Measurements from ENCODE around the gene MAOA.
"Not testable (repeated sequence)": the region's sequence is repeated elsewhere in the genome, so short reads cannot be mapped to it uniquely, and the experiment has no call there.

The MAOA gene

GRCh38 chrX:43656005-43656494 is at the start of gene MAOA:
Gene MAOA, plus strand, starts transcription at chrX:43656299. Its CDS starts 43 bp downstream, at chrX:43656342.
- Mint-ChIP-seq H3K27ac (no peak within 1 kb of the TSS), H3K27me3 (peaks cover 6% of the 10 kb centered on the region), H3K4me1 (peaks cover 9% of the 10 kb centered on the region), H3K9me3 (no peaks in the 10 kb centered on the region), H3K4me3 (peak within 1 kb of the TSS; percentile 81), H3K36me3 (ENCODE audit: low read depth) (no peaks in the 10 kb centered on the region)
- no peak for ATAC-seq
- peak; percentile 14 for DNase-seq

- no peak overlapping the region for H3K27ac Mint-ChIP-seq
- no peaks in the 10 kb centered on the region for H3K9me3 Mint-ChIP-seq
- H3K27me3 Mint-ChIP-seq: peaks cover 11% of the 10 kb centered on the region
- ATAC-seq (no peak), DNase-seq (no peak)
- no peak overlapping the region for H3K4me3 Mint-ChIP-seq
- H3K36me3 Mint-ChIP-seq (ENCODE audit: low read depth): no peaks in the 10 kb centered on the region
- no peaks in the 10 kb centered on the region for H3K4me1 Mint-ChIP-seq
Measured at GRCh38 chrX:43612400-43612799, 43.7 kb upstream of the MAOA start.

GRCh38 chrX:43615660-43616059 is 40.4 kb upstream of the MAOA start:
- H3K4me1 Mint-ChIP-seq: no peaks in the 10 kb centered on the region
- peaks cover 11% of the 10 kb centered on the region for H3K27me3 Mint-ChIP-seq
- no peaks in the 10 kb centered on the region for H3K9me3 Mint-ChIP-seq
- DNase-seq (no peak), ATAC-seq (no peak)
- H3K4me3 Mint-ChIP-seq: no peak overlapping the region
- H3K36me3 Mint-ChIP-seq (ENCODE audit: low read depth): no peaks in the 10 kb centered on the region
- no peak overlapping the region for H3K27ac Mint-ChIP-seq

- Mint-ChIP-seq H3K9me3 (no peaks in the 10 kb centered on the region), H3K4me1 (peaks cover 2% of the 10 kb centered on the region), H3K27me3 (peaks cover 9% of the 10 kb centered on the region), H3K36me3 (ENCODE audit: low read depth) (no peaks in the 10 kb centered on the region), H3K4me3 (no peak overlapping the region), H3K27ac (no peak overlapping the region)
- DNase-seq (no peak), ATAC-seq (no peak)
Measured at GRCh38 chrX:43618366-43619205, 37.5 kb upstream of the MAOA start.

- H3K9me3 Mint-ChIP-seq; H3K4me3 Mint-ChIP-seq; DNase-seq; H3K36me3 Mint-ChIP-seq (ENCODE audit: low read depth); H3K27me3 Mint-ChIP-seq; H3K27ac Mint-ChIP-seq; ATAC-seq; H3K4me1 Mint-ChIP-seq: not testable (repeated sequence)
Measured at GRCh38 chrX:43619861-43620260, 36.2 kb upstream of the MAOA start.

- Mint-ChIP-seq H3K36me3 (ENCODE audit: low read depth) (no peaks in the 10 kb centered on the region), H3K27ac (no peak overlapping the region), H3K27me3 (peaks cover 2% of the 10 kb centered on the region), H3K9me3 (no peaks in the 10 kb centered on the region), H3K4me3 (no peak overlapping the region), H3K4me1 (peaks cover 4% of the 10 kb centered on the region)
- ATAC-seq (no peak), DNase-seq (no peak)
Measured at GRCh38 chrX:43627147-43627546, 29.0 kb upstream of the MAOA start.

- Mint-ChIP-seq H3K27me3 (peaks cover 2% of the 10 kb centered on the region), H3K27ac (no peak overlapping the region), H3K9me3 (no peaks in the 10 kb centered on the region), H3K4me3 (no peak overlapping the region), H3K4me1 (peaks cover 4% of the 10 kb centered on the region), H3K36me3 (ENCODE audit: low read depth) (no peaks in the 10 kb centered on the region)
- DNase-seq (no peak), ATAC-seq (no peak)
Measured at GRCh38 chrX:43627669-43628068, 28.4 kb upstream of the MAOA start.

- Mint-ChIP-seq H3K9me3 (no peaks in the 10 kb centered on the region), H3K4me1 (peaks cover 2% of the 10 kb centered on the region), H3K27me3 (peaks cover 2% of the 10 kb centered on the region), H3K36me3 (ENCODE audit: low read depth) (no peaks in the 10 kb centered on the region), H3K4me3 (no peak overlapping the region), H3K27ac (no peak overlapping the region)
- DNase-seq (no peak), ATAC-seq (no peak)
Measured at GRCh38 chrX:43629229-43629628, 26.9 kb upstream of the MAOA start.

GRCh38 chrX:43631841-43632240 is 24.3 kb upstream of the MAOA start:
- DNase-seq (no peak), ATAC-seq (no peak)
- Mint-ChIP-seq H3K9me3 (no peaks in the 10 kb centered on the region), H3K4me3 (no peak overlapping the region), H3K27me3 (peaks cover 2% of the 10 kb centered on the region), H3K4me1 (peaks cover 2% of the 10 kb centered on the region), H3K27ac (no peak overlapping the region), H3K36me3 (ENCODE audit: low read depth) (no peaks in the 10 kb centered on the region)

GRCh38 chrX:43633081-43633480 is 23.0 kb upstream of the MAOA start:
- no peak for ATAC-seq
- Mint-ChIP-seq H3K9me3 (no peaks in the 10 kb centered on the region), H3K4me1 (no peaks in the 10 kb centered on the region), H3K4me3 (no peak overlapping the region), H3K36me3 (ENCODE audit: low read depth) (no peaks in the 10 kb centered on the region), H3K27ac (no peak overlapping the region), H3K27me3 (peaks cover 2% of the 10 kb centered on the region)
- no peak for DNase-seq

GRCh38 chrX:43633757-43634156 is 22.3 kb upstream of the MAOA start:
- DNase-seq (no peak), ATAC-seq (no peak)
- no peaks in the 10 kb centered on the region for H3K9me3 Mint-ChIP-seq
- H3K4me3 Mint-ChIP-seq: no peak overlapping the region
- no peaks in the 10 kb centered on the region for H3K36me3 Mint-ChIP-seq (ENCODE audit: low read depth)
- H3K27ac Mint-ChIP-seq: no peak overlapping the region
- H3K27me3 Mint-ChIP-seq: peaks cover 2% of the 10 kb centered on the region
- no peaks in the 10 kb centered on the region for H3K4me1 Mint-ChIP-seq

- no peak for ATAC-seq
- peaks cover 1% of the 10 kb centered on the region for H3K27me3 Mint-ChIP-seq
Measured at GRCh38 chrX:43640482-43640881, 15.6 kb upstream of the MAOA start.

GRCh38 chrX:43641691-43642090 is 14.4 kb upstream of the MAOA start:
- Mint-ChIP-seq H3K27ac (no peak overlapping the region), H3K9me3 (no peaks in the 10 kb centered on the region), H3K4me1 (peaks cover 17% of the 10 kb centered on the region), H3K4me3 (no peak overlapping the region), H3K36me3 (ENCODE audit: low read depth) (no peaks in the 10 kb centered on the region), H3K27me3 (no peaks in the 10 kb centered on the region)
- DNase-seq (no peak), ATAC-seq (no peak)

More at GRCh38 chrX:43640482-43640881, 15.6 kb upstream of the MAOA start:
- no peaks in the 10 kb centered on the region for H3K36me3 Mint-ChIP-seq (ENCODE audit: low read depth)
- H3K4me3 Mint-ChIP-seq: no peak overlapping the region
- no peaks in the 10 kb centered on the region for H3K9me3 Mint-ChIP-seq
- H3K4me1 Mint-ChIP-seq: peaks cover 17% of the 10 kb centered on the region
- no peak for DNase-seq
- H3K27ac Mint-ChIP-seq: no peak overlapping the region

GRCh38 chrX:43643201-43643600 is 12.9 kb upstream of the MAOA start:
- Mint-ChIP-seq H3K4me3 (peak overlapping the region; percentile 8), H3K4me1 (peaks cover 17% of the 10 kb centered on the region), H3K27me3 (no peaks in the 10 kb centered on the region), H3K9me3 (no peaks in the 10 kb centered on the region), H3K36me3 (ENCODE audit: low read depth) (no peaks in the 10 kb centered on the region), H3K27ac (peak overlapping the region; percentile 56)
- no peak for ATAC-seq
- no peak for DNase-seq

- Mint-ChIP-seq H3K4me1 (peaks cover 17% of the 10 kb centered on the region), H3K4me3 (no peak overlapping the region), H3K9me3 (no peaks in the 10 kb centered on the region), H3K36me3 (ENCODE audit: low read depth) (no peaks in the 10 kb centered on the region), H3K27ac (peak overlapping the region; percentile 56), H3K27me3 (no peaks in the 10 kb centered on the region)
- ATAC-seq: no peak
- no peak for DNase-seq
Measured at GRCh38 chrX:43643662-43644061, 12.4 kb upstream of the MAOA start.

All from activated naive CD8-positive, alpha-beta T cell treated with anti-CD3 and anti-CD28 coated beads, Interleukin-2, amount 50 U/mL, for 24 hours (primary cell).